HG02642 (cell line): ENCODE results near the gene UBAP2.
A peak's percentile ranks its signal among the peaks of the same experiment; 100 is the strongest.
"Not testable (repeated sequence)": the region's sequence is repeated elsewhere in the genome, so short reads cannot be mapped to it uniquely, and the experiment has no call there.

Experiments
- ATAC-seq: cut with Tn5 transposase; IDR thresholded peaks from one replicate; pipeline ENCODE4 v1.9.1; 2021; ENCODE audit warnings: mild to moderate bottlenecking; ENCODE audit not compliant: unreplicated experiment, poor library complexity

The UBAP2 gene

DNA sequence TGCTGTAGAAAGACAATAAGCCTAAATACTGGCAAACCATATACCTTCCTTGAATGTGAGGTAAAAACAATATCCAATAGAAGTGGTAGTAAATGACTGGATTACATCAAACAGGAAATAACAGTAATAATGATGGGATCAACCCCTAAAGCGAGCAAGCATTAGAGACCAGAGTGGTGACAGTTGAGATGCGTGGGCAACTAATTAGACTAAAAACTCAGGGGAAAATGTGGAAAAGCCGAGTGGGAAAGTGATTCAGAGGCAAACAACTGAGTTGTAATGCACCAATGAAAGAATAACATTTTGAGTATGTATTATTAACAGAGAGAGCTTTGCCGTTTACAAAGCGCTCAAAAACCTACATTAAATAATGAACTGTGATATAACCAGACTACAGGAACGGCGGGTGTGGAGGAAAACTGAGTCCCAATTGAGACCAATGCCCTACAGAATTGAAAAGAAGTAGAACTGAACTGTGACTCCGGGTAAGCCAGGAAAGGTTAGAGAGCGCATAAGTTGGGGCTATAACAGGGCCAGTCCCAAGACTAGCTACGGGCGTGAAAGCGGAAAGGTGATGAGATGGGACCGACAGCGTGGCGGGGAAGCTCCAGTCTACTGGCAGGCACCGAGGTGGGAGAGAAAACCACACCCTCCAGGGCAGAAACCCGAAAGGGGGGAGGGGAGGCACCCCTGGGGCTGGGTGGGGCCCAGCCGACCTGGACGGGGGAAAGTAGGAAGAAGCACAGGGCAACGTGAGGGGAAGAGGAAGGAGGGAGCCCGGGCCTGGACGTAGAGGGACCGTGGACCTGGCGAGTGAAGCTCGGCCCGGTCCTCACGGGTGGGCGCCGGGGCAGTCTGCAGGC, 592 bp downstream of the UBAP2 start:
- ATAC-seq, result peak; percentile 35

DNA sequence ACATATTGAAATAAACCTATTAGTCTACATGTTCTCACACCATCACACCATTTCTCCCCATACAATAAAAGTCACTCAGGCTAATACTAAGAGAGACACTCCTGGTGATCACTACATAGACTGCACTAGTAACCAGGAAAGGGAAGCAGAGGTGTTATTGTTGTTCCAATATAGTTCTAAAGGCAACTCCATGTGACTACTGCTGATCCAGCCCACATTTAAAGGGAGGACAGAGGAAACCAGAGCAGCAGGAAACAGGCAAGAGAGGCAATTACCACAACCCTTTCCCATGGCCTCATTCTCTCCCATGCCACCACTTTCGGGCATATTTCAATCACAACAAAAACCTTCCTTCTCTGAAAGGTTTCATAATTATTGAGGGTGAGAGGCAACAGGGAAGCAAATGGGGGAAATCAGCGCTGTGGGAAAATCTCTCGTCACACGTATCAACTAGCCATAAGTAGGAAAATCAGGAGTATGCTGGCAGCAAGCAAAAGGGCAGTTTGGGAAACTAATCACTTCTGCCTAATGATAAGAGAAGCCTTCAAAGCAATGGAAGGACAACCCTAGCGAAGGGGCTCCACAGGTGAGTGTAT, 1.8 kb downstream of the UBAP2 start:
- no peak for ATAC-seq

DNA sequence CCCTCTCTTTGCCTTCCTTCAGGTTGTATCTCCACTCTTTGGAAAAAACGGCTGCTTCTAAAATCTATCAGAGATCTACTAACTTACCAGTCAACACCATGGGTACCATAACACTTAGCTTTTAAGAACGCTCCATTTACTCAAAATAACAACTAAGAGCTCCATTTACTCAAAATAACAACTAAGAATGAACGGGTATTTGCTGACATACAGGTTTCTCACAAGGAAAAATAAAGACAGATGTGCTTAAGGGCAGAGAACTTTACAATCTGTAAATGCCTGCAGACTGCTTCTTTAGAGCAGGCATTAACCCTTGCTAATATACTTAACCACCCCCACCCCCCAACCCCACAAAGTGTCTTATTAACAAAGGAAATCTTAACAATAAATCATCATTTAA, 2.8 kb downstream of the UBAP2 start:
- no peak for ATAC-seq

DNA sequence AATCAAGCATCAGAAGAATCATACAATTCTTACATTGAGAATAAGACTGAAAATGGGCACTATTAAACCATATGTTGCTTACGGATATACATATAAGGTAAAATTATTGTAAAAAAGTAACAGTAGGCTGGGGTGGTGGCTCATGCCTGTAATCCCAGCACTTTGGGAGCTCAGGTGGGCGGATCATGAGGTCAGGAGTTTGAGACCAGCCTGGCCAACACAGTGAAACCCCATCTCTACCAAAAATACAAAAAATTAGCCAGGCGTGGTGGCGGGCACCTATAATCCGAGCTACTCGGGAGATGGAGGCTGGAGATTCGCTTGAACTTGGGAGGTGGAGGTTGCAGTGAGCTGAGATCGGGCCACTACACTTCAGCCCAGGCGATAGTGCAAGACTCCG, 6.6 kb downstream of the UBAP2 start:
- not testable (repeated sequence) for ATAC-seq

DNA sequence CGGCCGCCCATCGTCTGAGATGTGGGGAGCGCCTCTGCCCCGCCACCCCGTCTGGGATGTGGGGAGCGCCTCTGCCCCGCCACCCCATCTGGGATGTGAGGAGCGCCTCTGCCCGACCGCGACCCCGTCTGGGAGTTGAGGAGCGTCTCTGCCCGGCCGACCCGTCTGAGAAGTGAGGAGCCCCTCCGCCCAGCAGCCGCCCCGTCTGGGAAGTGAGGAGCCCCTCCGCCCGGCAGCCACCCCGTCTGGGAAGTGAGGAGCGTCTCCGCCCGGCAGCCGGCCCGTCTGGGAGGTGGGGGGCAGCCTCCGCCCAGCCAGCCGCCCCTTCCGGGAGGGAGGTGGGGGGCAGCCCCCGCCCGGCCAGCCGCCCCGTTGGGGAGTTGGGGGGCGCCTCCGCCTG, 9.8 kb downstream of the UBAP2 start:
- not testable (repeated sequence) for ATAC-seq

DNA sequence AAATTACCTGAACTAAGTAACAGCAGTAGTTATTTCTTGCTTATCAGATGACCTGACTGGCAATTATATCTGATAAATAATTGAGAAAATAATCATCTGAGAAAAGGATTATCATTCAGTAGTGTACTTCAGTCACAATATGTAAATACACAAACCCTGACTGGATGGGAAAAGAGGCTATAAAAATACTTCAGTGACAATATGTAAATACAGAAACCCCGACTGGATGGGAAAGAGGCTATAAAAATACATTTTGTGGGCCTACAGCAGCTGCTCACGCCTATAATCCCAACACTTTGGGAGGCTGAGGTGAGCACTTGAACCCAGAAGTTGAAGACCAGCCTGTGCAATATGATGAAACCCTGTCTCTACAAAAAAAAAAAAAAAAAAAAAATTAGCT, 11.1 kb downstream of the UBAP2 start:
- ATAC-seq, result no peak

DNA sequence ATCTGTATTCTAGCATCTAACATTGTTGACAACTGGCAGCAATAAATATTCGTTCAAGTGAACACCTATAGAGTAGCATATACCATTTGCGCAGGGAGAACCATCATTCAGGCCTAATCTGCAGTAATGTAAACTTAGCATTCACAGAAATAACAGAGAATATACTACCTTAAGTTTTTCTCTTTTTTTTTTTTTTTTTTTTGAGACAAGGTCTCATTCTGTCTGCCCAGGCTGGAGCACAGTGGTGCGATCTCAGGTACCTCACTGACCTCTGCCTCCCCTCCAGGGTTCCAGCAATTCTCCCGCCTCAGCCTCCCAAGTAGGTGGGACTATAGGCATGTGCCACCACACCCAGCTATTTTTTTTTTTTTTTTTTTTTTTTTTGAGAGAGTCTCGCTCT, 12.1 kb downstream of the UBAP2 start:
- ATAC-seq, result no peak

DNA sequence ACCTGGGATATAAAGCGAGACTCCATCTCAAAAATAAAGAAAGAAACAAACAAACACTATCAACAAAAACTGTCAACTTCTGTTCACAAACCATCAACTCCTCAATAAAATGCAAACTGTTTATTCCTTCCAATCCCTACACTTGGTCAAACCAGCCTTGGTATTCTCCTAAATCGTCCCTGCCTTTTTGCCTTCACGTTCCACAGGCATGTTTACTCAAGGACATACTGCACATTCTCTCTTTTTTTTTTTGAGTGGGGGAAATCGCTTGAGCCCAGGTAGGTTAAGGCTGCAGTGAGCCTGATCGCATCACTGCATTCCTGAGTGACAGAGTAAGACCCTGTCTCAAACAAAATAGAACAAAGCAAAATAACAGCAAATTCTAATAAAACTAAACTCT, 13.0 kb downstream of the UBAP2 start:
- ATAC-seq, result no peak

DNA sequence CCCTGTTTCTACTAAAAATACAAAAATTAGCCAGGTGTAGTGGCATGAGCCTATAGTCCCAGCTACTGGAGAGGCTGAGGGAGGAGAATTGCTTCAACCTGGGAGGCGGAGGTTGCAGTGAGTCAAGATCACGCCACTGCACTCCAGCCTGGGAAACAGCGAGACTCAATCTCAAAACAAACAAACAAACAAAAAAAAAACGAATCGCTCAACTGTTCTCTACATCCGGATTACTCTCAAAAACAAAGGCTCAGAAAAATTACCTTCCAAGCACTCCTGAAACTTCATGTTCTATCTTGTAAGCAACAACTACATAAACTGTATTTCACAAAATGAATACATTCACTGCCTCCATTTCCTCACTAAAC, 14.0 kb downstream of the UBAP2 start:
- no peak for ATAC-seq

DNA sequence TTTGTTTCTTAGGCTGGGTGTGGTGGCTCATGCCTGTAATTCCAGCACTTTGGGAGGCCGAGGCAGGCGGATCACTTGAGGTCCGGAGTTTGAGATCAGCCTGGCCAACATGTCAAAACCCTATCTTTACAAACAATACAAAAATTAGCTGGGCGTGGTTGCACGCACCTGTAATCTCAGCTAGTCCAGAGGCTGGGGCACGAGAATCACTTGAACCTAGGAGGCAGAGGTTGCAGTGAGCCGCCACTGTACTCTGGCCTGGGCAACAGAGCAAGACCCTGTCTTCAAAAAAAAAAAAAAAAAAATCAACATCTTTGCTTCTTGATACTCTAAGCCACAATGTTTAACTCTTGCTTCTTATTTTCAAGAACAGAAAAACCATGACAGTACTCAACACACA, 16.1 kb downstream of the UBAP2 start:
- no peak for ATAC-seq

DNA sequence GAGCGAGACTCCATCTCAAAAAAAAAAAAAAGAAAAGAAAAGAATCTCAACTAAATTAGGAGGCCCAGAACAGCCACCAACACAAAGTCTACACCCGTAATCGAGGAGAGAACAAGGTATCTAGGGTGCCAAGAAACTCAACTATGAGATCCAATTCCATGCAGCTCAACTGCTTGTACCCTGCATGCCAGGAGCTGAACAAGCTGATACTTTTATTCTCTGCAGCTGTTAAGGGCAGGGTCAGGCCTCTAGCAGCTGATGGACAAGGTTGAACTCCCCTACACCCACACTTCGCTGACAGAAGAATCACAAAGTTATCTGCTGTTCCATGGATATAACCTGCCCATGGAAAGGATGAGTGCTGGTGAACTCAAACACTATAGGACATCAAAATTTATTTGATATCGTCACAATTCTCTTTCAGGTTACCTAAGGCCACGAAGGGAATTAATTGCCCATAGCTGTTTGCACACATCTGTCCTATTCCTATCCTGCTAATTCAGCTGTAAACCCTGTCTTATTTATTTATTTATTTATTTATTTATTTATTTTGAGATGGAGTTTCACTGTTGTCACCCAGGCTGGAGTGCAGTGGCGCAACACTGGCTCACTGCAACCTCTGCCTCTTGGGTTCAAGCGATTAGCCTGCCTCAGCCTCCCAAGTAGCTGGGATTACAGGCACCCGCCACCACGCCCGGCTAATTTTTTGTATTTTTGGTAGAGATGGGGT, 20.7 kb downstream of the UBAP2 start:
- ATAC-seq, result no peak

DNA sequence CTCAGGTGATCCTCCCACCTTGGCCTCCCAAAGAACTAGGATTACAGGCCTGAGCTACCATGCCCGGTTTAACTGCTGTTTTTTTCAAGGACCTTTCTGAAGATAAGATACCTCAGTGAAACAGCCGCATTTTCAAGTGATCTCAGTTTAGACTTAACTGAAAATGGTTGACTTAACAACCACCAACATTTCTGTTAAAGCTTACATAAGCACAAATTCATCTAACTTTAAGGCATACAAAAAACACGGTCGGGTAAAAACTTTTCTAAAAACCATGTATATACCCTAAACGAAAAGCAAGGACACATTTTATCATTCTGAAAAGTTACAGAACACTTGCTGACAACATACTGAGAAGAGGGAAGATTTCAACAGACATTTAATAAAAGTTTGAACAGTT, 22.9 kb downstream of the UBAP2 start:
- ATAC-seq, result no peak

DNA sequence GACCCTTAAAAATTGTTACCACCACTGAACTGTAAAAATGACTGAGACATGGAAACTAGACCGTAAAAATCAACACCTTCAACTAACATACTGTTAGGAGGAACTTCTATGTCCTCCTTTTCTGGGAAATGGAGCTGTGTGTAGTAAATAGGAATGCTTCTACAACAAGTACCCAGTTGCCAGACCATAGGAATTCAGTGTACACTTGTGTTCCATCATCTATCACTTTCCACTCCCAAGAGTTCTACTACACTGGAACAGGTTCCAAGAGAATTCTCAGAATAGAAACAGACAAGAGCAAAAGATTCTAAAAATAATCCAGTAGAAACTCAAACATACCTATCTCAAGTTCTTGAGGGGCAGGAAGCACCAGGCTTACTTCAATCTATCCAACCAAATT, 23.6 kb downstream of the UBAP2 start:
- ATAC-seq, result no peak

DNA sequence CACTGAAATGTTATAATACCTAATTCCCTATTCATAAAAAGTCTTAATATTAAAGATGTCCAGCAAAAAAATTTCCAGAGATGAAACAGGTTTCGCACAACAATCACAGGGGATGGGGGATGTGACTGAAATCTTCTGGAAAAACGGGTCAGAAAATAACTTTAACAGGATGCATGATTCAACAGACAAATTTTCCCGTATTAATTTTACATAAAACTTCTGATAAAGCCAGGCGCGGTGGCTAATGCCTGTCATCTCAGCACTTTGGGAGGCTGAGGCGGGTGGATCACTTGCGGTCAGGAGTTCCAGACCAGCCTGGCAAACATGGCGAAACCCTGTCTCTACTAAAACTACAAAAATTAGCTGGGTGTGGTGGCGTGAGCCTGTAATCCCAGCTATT, 24.2 kb downstream of the UBAP2 start:
- not testable (repeated sequence) for ATAC-seq

DNA sequence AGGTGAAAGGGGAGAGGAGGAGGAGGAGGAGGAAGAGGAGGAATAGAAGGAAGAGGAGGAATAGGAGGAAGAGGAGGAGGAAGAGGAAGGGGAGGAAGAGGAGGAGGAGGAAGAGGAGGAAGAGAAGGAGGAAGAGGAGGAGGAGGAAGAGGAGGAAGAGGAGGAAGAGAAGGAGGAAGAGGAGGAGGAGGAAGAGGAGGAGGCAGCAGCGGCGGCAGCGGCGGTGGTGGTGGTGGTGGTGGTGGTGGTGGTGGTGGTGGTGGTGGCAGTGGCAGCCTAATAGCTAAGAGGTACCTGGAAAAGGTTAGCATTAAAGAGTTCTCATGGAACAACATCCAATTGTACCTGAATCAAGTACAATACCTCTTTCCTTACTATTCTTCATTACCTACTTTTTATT, 32.5 kb downstream of the UBAP2 start:
- ATAC-seq, result no peak

DNA sequence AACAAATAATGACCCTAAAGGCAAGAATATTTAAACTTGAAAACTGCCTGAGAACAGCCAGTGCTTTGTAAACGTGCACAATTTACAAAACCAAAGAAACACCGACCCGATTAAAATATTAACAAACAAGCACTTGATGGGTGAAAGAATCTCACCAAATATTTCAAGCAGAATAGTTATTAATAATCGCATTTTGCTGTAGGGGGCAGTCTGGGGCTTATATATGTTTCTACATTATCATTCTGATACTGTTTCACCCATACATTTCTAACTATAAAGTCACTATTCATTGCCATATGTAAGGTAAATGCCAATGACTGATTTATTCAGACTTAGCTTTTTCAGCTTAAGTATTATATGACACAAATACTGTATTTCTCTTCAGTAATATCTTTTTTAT, 37.7 kb downstream of the UBAP2 start:
- ATAC-seq, result no peak

DNA sequence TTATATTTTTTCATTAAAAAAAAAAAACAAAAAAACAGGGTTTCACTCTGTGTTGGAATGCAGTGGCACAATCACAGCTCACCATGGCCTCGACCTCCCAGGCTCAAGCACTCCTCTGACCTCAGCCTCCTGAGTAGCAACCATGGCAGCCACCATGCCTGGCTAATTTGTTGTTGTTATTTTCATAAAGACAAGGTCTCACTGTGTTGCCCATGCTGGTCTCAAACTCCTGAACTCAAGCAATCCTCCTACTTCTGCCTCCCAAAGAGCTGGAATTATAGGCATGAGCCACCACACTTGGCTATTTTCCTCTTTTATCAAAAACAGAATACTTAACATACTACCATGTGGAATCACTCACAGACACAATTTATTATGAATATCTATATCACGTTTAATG, 46.7 kb downstream of the UBAP2 start:
- no peak for ATAC-seq

DNA sequence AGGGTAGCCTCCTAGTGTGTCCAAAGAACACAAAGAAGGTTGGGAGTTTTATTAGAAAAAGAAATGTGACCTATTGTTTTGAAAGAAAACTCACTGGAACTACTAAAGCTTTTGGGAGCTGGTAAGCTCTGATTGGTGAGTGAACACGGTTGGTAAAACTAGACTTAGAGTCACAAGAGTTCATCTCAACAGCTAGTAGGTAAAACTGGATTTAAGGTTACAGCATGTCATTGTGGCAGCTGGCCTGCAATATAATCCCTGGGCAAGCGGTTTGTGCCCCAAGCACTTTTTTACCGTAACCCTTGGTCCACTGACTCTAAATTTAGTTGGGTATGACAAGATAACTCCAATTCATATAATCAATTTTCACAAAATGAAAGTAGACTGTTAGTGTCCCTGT, 47.4 kb downstream of the UBAP2 start:
- ATAC-seq, result no peak

DNA sequence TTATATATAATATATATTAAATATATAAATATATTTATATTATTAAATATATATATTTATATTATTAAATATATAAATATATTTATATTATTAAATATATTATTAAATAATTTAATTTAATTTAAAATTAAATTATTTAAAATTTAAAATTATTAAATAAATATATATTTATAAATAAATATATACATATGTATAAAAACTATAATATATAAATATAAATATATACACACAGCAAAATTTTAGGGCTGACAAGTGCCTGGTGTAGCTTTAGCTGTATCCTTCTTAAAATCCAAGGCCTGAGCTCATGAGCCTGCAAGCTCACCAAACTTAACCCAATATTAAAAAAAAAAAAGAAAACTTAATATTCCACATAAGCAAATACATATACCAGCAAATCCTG, 53.2 kb downstream of the UBAP2 start:
- no peak for ATAC-seq

DNA sequence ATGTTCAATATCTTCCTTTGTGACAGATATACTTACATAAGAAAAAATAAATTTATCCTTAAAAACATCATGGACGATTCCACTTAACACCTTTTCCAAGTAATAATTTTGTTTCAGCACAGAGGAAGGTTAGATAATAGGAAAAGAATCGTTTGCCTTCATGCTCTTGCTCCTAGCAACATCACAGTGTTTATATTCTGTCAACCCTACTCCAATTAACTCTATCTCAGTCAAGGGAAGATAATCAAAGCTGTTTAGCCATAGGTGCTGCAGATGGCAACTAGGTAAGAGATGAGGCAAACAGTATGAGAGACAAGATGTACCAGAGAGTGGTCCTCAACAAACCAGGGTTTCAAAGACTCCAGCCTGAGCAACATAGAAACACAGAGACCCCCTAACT, 55.6 kb downstream of the UBAP2 start:
- no peak for ATAC-seq

DNA sequence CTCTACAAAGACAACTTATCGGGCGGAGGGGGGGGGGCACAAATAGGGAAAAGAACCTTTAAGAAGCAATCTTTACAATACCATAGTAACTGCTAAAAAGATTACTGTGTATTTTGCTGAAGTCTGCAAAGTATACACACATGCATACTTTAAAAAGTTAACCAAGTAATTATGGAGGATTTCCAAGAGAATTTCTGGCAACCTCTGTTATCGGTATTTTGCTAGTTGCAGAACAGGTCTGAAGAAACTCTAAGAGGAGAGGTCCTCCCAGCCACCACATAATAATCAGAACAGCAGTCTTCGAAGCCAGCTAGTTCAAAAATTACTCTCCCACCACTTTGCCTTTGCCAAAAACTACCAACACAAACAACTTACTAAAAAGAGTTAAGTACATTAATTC, 56.1 kb downstream of the UBAP2 start:
- no peak for ATAC-seq
